H1 (cell line): Measurements from ENCODE around the gene WNK2. TPM values are rescaled to one million over a fixed set of nuclear protein-coding genes. Genes with fewer than 3 reads are reported as not detected.

Experiments used
- BACH1 ChIP-seq: IDR thresholded peaks from 2 replicates; pipeline ENCODE4 v1.6.1; 2012; ENCODE audit warnings: low read length, improper control_type of control experiment
- CHD7 ChIP-seq: fragments of 300-600 bp; sonication (generic); IDR thresholded peaks from 2 replicates; pipeline ENCODE4 v1.7.1; 2012; ENCODE audit warnings: low read length, moderate library complexity, mild to moderate bottlenecking, inconsistent platforms; ENCODE audit not compliant: insufficient replicate concordance
- EZH2 ChIP-seq: fragments of 200-600 bp; sonication (generic); IDR thresholded peaks from 2 replicates; pipeline ENCODE4 v1.7.1; 2012; ENCODE audit warnings: low read depth, mild to moderate bottlenecking, moderate library complexity, low read length, inconsistent platforms; ENCODE audit not compliant: severe bottlenecking
- GABPA ChIP-seq: IDR thresholded peaks from 2 replicates; pipeline ENCODE4 v1.6.1; 2011; ENCODE audit warnings: mild to moderate bottlenecking, low read length, moderate library complexity, borderline replicate concordance; ENCODE audit not compliant: insufficient read depth
- KDM5A ChIP-seq: fragments of 200-600 bp; IDR thresholded peaks from 2 replicates; pipeline ENCODE4 v1.7.1; 2012; ENCODE audit warnings: mild to moderate bottlenecking, low read length, inconsistent platforms, mixed read lengths
- PHF8 ChIP-seq: fragments of 200-600 bp; sonication (generic); conservative IDR thresholded peaks from 2 replicates; pipeline ENCODE4 v1.7.1; 2012; ENCODE audit warnings: low read depth, mild to moderate bottlenecking, inconsistent platforms, low read length, moderate library complexity
- SIRT6 ChIP-seq: IDR thresholded peaks from one replicate; pipeline ENCODE4 v1.7.1; 2012; ENCODE audit warnings: low read length, inconsistent platforms
- USF2 ChIP-seq: IDR thresholded peaks from 2 replicates; pipeline ENCODE4 v1.6.1; 2011; ENCODE audit warnings: low read length, improper control_type of control experiment
- ZNF274 ChIP-seq: IDR thresholded peaks from 2 replicates; pipeline ENCODE4 v1.7.0; 2012; ENCODE audit warnings: low read length, borderline replicate concordance; ENCODE audit errors: extremely low read depth
- polyA plus RNA-seq, 7 experiments: library from polyadenylated mRNA; depleted of rRNA in 3 of 7; stranded (reverse) in 5 of 7; unstranded in 2 of 7; fragments of >200 nt in 5 of 7; fragments of 200-250 nt in 2 of 7; gene quantifications; 1 replicate in 5 of 7; 2 replicates in 1 of 7; 4 replicates in 1 of 7; pipeline versions ENCODE4 v1.2.1 to v1.2.3, GENCODE V29; 2011 to 2013; ENCODE audit warnings: missing spikeins in 2 of 7, mixed read lengths in 2 of 7
- total RNA-seq: library from RNA; stranded (reverse); fragmentation: NEBNext Ultra II Directional; extraction: Animal tissue kit (Norgen Biotek cat#: 25700); gene quantifications from 2 replicates; pipeline ENCODE4 v1.2.1, GENCODE V29; 2021
- TF ChIP-seq, protein P1 (sequence below): IDR thresholded peaks from 2 replicates; pipeline ENCODE4 v1.6.1; 2011; ENCODE audit warnings: low read depth, mild to moderate bottlenecking, low read length; ENCODE audit not compliant: insufficient read depth

The WNK2 gene
- total and polyA plus RNA-seq, 2 of the 8 experiments (the other 6 are each of a cell fraction or from before 2014, with no cell fraction given) = 12.0 to 87.2 TPM

DNA sequence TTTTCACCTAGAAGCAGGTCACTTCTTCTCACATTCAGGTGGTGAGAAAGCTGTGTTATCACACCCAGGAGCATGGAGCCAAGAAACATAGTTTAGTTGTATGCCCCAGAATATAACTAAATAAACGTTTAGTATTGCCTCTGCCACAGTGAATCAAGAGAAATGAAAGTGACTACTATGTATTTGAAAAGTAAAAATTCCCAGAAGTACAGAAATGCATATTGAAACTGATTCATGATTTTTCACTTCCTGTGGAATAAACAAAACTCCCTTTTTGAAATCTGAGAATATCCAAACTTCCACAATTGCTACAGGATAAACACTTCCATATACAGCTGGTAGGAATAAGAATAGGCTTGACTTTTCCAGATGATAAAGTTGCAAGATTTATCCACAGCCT is 34.6 kb upstream of the WNK2 start (continued):
- TF ChIP-seq CHD7 (no peak), KDM5A (no peak), PHF8 (no peak), USF2 (no peak), SIRT6 (no peak), EZH2 (no peak), BACH1 (no peak), ZNF274 (no peak), GABPA (no peak)
- TF ChIP-seq, protein P1, sequence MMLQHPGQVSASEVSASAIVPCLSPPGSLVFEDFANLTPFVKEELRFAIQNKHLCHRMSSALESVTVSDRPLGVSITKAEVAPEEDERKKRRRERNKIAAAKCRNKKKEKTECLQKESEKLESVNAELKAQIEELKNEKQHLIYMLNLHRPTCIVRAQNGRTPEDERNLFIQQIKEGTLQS = no peak
